Measurements from ENCODE around the gene AOAH.

AOAH gene

DNA sequence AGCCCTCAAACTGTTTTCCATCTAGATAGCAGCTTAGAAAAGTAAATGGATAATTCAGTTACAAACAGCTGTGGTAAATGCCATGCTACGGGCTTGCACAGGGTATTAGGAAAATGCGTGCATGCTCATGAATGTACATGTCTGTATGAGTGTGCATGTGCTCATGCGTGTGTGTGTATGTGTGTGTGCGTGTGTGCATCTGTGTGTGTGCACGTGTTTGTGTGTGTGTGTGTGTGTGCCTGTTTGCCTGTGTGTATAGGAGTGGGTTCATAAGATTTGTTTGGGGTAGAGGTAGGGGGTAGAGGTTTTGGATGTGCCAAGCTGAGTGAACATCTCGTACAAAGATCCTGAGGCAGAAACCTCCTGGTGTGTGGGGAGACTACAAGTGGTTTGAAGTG is 52.9 kb downstream of the AOAH start:
- Histone ChIP-seq H3K27me3 (ENCODE audit: insufficient read depth, poor library complexity, severe bottlenecking) (no peaks in the 10 kb centered on the region), H3K27ac (replicated peaks) (no peak overlapping the region), H3K4me3 (replicated peaks; ENCODE audit: insufficient read depth, low read length) (no peak overlapping the region)
- no peak for TF ChIP-seq POLR2AphosphoS5 (IDR thresholded peaks at IDR 0.05; ENCODE audit: low read depth)
- TF ChIP-seq SPI1 (IDR thresholded peaks at IDR 0.05; ENCODE audit: borderline replicate concordance, low read depth): no peak
- TF ChIP-seq, protein P1, sequence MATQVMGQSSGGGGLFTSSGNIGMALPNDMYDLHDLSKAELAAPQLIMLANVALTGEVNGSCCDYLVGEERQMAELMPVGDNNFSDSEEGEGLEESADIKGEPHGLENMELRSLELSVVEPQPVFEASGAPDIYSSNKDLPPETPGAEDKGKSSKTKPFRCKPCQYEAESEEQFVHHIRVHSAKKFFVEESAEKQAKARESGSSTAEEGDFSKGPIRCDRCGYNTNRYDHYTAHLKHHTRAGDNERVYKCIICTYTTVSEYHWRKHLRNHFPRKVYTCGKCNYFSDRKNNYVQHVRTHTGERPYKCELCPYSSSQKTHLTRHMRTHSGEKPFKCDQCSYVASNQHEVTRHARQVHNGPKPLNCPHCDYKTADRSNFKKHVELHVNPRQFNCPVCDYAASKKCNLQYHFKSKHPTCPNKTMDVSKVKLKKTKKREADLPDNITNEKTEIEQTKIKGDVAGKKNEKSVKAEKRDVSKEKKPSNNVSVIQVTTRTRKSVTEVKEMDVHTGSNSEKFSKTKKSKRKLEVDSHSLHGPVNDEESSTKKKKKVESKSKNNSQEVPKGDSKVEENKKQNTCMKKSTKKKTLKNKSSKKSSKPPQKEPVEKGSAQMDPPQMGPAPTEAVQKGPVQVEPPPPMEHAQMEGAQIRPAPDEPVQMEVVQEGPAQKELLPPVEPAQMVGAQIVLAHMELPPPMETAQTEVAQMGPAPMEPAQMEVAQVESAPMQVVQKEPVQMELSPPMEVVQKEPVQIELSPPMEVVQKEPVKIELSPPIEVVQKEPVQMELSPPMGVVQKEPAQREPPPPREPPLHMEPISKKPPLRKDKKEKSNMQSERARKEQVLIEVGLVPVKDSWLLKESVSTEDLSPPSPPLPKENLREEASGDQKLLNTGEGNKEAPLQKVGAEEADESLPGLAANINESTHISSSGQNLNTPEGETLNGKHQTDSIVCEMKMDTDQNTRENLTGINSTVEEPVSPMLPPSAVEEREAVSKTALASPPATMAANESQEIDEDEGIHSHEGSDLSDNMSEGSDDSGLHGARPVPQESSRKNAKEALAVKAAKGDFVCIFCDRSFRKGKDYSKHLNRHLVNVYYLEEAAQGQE (IDR thresholded peaks at IDR 0.05; ENCODE audit: insufficient replicate concordance, low read depth): no peak
- TF ChIP-seq, protein P2, sequence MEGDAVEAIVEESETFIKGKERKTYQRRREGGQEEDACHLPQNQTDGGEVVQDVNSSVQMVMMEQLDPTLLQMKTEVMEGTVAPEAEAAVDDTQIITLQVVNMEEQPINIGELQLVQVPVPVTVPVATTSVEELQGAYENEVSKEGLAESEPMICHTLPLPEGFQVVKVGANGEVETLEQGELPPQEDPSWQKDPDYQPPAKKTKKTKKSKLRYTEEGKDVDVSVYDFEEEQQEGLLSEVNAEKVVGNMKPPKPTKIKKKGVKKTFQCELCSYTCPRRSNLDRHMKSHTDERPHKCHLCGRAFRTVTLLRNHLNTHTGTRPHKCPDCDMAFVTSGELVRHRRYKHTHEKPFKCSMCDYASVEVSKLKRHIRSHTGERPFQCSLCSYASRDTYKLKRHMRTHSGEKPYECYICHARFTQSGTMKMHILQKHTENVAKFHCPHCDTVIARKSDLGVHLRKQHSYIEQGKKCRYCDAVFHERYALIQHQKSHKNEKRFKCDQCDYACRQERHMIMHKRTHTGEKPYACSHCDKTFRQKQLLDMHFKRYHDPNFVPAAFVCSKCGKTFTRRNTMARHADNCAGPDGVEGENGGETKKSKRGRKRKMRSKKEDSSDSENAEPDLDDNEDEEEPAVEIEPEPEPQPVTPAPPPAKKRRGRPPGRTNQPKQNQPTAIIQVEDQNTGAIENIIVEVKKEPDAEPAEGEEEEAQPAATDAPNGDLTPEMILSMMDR (IDR thresholded peaks at IDR 0.05; ENCODE audit: insufficient read depth, low read length): no peak
- TF ChIP-seq GABPA (IDR thresholded peaks at IDR 0.05; ENCODE audit: low read depth): no peak
- no peak for DNase-seq (ENCODE audit: low read depth in 1 of 2, low spot score in 1 of 2)

DNA sequence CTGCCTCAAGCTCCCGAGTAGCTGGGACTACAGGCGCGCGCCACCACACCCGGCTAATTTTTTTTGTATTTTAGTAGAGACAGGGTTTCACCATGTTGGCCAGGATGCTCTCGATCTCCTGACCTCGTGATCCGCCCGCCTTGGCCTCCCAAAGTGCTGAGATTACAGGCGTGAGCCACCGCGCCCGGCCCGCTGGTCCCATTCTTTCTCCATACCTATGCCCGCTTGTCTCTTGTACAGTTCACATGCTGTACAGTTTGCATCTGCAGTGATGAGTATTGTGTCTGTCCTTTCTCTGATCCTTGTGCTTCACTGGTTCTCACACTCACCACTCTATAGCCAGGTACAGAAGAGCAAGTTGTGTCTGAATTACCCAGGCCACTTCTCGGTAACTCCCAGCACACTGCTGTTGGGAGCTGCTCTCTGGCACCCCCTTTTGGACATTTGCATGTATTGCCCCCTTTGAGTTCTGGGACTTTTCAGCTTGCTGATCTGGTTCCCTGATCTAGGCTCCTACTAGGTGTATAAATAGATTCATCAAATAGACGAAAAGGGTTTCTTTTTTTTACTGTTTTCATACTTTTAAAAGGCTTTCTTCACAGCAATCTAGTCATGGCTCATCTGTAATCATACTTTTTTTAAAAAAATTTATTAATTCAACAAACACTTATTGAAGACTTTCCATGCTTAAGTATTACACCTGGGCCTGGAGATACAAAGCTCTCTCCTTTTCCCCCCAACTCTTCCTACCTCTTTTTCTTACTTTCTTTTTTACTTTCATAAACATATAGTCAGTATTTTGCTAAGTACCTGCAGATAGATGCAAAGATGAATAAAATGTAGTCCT is 53.5 kb downstream of the AOAH start:
- Histone ChIP-seq H3K4me3 (replicated peaks; ENCODE audit: insufficient read depth, low read length) (no peak overlapping the region), H3K27me3 (ENCODE audit: insufficient read depth, poor library complexity, severe bottlenecking) (no peaks in the 10 kb centered on the region), H3K27ac (replicated peaks) (no peak overlapping the region)
- TF ChIP-seq, protein P2 (IDR thresholded peaks at IDR 0.05; ENCODE audit: insufficient read depth, low read length): peak; percentile 84
- no peak for TF ChIP-seq POLR2AphosphoS5 (IDR thresholded peaks at IDR 0.05; ENCODE audit: low read depth)
- peak; percentile 32 to 72 for DNase-seq (ENCODE audit: low read depth in 1 of 2, low spot score in 1 of 2)

DNA sequence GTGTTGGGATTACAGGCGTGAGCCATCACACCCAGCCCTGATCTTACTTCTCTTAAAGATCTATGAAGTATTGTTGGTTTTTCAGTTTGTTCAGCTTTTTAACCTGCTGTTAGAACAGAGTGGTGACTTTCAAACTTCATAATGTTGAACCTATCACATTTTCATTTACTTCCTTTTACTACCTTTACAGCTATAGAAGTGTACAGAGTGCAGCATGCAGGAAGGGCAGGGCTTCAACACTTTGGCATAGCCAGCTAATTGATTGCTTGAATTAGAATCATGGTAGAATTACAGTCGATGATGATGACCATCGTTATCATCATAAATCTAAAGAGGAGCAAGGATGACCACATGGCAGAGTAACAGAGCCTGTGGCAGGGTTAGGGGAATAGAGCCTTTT is 55.5 kb downstream of the AOAH start:
- no peak for DNase-seq (ENCODE audit: low read depth in 1 of 2, low spot score in 1 of 2)
- Histone ChIP-seq H3K4me3 (replicated peaks; ENCODE audit: insufficient read depth, low read length) (no peak overlapping the region), H3K27me3 (ENCODE audit: insufficient read depth, poor library complexity, severe bottlenecking) (no peaks in the 10 kb centered on the region), H3K27ac (replicated peaks) (no peak overlapping the region)
- no peak for TF ChIP-seq POLR2AphosphoS5 (IDR thresholded peaks at IDR 0.05; ENCODE audit: low read depth)

DNA sequence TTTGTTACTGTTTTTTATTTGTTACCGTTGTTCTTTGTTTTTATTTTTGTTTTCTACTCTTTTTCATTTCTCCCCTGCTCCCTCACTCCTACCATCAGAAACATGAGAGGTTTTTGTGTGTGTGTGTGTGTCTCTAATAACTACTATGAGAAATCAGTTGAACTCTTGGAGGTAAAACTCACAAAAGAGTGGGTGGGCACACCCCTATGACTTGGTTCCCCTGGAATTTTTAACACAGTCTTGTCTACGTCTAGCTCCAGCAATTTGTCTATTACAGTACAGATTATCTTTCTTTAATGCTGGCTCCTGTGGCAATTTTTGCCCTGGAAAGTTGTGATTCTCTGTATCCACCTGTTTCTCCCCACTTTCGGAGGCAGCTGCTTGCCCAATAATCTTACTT is 56.2 kb downstream of the AOAH start:
- Histone ChIP-seq H3K27ac (replicated peaks) (no peak overlapping the region), H3K27me3 (ENCODE audit: insufficient read depth, poor library complexity, severe bottlenecking) (no peaks in the 10 kb centered on the region), H3K4me3 (replicated peaks; ENCODE audit: insufficient read depth, low read length) (no peak overlapping the region)
- no peak for DNase-seq (ENCODE audit: low read depth in 1 of 2, low spot score in 1 of 2)
- TF ChIP-seq SPI1 (IDR thresholded peaks at IDR 0.05; ENCODE audit: borderline replicate concordance, low read depth): no peak
- TF ChIP-seq, protein P1 (IDR thresholded peaks at IDR 0.05; ENCODE audit: insufficient replicate concordance, low read depth): no peak
- TF ChIP-seq, protein P2 (IDR thresholded peaks at IDR 0.05; ENCODE audit: insufficient read depth, low read length): no peak
- no peak for TF ChIP-seq GABPA (IDR thresholded peaks at IDR 0.05; ENCODE audit: low read depth)
- TF ChIP-seq POLR2AphosphoS5 (IDR thresholded peaks at IDR 0.05; ENCODE audit: low read depth): no peak
